Heart left ventricle (tissue), 13 donors: ENCODE measurements around the gene LAT.

ENCODE experiments used
- POLR2A ChIP-seq, 2 donors: fragments of 450-650 bp; IDR thresholded peaks; one replicate each; pipeline ENCODE4 v1.6.1; 2017; ENCODE audit warnings: antibody characterized with exemption in 2 of 2, mild to moderate bottlenecking in 2 of 2, moderate library complexity in 2 of 2
- TF ChIP-seq, protein P1 (sequence below), 12 donors: fragments of 200-600 bp; sonication (generic) in 4 of 12; IDR thresholded peaks; one replicate each; pipeline versions ENCODE4 v1.5.0 to v1.8.0; 2018 to 2022; ENCODE audit warnings: antibody characterized with exemption in 12 of 12, mild to moderate bottlenecking in 5 of 12
- donor health status: ischemic (EF 13 %, LVEDD 7.1; RV severe dilation, severe dysfunction).
- donor health status: DM: no; HTN: yes; CAD: no.
- donor health status: DM: no; HTN: no; CAD: no.
- donor health status: ischemic (EF 25% LVEDD 6.9; RV normal size, moderate dysfunction).
- donor health status: ischemic (EF 25% LVEDD 5.7; RV mildly dilated, moderate dysfunction).
- donor health status: ischemic (EF 35%, LVEDD 5.7; RV mildly dilated, moderate dysfunction).
- donor health status: nonischemic (EF 11% LVEDD 7.7; RV severe dilation, severe dysfunction).
- donor health status: DM: yes; HTN: yes; CAD: no.
- donor health status: PGD.
- donor health status: ischemic (EF 29% LVEDD 5.4; RV normal size, mild dysfunction).
- donor health status: nonischemic (EF 23%, LVEDD 6.1; RV moderate dilation, normal function).

DNA sequence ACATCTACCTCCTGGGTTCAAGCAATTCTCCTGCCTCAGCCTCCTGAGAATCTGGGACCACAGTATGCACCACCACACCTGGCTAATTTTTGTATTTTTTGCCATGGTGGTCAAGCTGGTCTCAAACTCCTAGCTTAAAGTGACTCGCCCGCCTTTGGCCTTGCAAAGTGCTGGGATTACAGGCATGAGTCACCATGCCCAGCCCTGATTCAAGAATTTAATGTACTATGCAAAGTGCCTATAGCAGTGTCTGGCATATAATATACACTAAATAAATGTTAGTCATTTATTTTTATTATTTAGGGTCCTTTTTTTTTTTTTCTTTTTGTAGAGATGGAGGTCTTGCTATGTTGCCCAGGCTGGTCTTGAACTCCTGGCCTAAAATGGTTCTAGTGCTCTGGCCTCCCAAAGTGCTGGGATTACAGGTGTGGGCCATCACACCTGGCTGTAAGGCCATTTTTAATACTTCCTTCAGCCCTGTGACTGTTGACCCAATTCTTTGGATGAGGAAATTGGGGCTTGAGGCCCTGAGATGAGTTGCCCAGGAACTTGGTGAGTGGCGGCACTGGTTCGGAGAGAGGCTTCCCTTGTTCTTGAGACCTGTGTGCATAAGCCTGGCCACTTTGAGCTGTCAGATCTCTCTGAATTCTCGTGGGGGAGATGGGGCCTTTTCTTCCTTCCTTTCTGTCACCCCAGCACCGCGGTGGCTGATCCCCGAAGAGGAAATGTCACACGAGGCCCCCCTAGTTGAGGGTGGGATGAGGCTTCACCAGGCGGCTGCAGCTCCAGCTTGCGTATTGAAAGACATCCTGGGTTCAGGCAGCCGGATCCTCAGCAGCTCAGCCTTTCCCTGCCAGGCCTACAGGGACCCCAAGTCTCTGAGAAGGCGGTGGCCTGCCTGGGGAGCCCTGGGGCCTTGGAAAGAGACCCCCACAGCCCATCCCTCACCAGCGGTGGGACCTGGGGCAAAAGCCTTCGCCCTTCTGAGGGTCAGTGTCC, 38.7 kb downstream of the LAT start:
- TF ChIP-seq, protein P1, sequence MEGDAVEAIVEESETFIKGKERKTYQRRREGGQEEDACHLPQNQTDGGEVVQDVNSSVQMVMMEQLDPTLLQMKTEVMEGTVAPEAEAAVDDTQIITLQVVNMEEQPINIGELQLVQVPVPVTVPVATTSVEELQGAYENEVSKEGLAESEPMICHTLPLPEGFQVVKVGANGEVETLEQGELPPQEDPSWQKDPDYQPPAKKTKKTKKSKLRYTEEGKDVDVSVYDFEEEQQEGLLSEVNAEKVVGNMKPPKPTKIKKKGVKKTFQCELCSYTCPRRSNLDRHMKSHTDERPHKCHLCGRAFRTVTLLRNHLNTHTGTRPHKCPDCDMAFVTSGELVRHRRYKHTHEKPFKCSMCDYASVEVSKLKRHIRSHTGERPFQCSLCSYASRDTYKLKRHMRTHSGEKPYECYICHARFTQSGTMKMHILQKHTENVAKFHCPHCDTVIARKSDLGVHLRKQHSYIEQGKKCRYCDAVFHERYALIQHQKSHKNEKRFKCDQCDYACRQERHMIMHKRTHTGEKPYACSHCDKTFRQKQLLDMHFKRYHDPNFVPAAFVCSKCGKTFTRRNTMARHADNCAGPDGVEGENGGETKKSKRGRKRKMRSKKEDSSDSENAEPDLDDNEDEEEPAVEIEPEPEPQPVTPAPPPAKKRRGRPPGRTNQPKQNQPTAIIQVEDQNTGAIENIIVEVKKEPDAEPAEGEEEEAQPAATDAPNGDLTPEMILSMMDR (IDR thresholded peaks at IDR 0.05): no peak
- TF ChIP-seq POLR2A (IDR thresholded peaks at IDR 0.05): no peak
